GM12874 (cell line): ENCODE data around the gene ZNHIT6.

Source experiments
- CTCF ChIP-seq: IDR thresholded peaks from 2 replicates; pipeline ENCODE4 v1.5.1; 2011; ENCODE audit warnings: low read depth, mild to moderate bottlenecking, control low read depth, low read length, moderate library complexity; ENCODE audit not compliant: insufficient read depth

Gene ZNHIT6

GRCh38 chr1:85707990-85708828 lies at the start of gene ZNHIT6:
TSS of gene ZNHIT6 (minus strand) at chr1:85708433. CDS start at chr1:85708284, 149 bp downstream.
- TF ChIP-seq CTCF: peak; percentile 30

GRCh38 chr1:85756864-85757263 lies 48.6 kb upstream of the ZNHIT6 start:
- no peak for TF ChIP-seq CTCF

- TF ChIP-seq CTCF: no peak
Observed at GRCh38 chr1:85748120-85748519, 39.9 kb upstream of the ZNHIT6 start.

GRCh38 chr1:85746777-85747176 lies 38.5 kb upstream of the ZNHIT6 start:
- no peak for TF ChIP-seq CTCF

GRCh38 chr1:85743814-85744213 lies 35.6 kb upstream of the ZNHIT6 start:
- TF ChIP-seq CTCF: no peak

- no peak for TF ChIP-seq CTCF
Observed at GRCh38 chr1:85734931-85735330, 26.7 kb upstream of the ZNHIT6 start.

- no peak for TF ChIP-seq CTCF
Observed at GRCh38 chr1:85718678-85719340, 10.6 kb upstream of the ZNHIT6 start.
